HG02884 (cell line): ENCODE data around the gene ZC2HC1B.

Experiments used
- ATAC-seq: cut with Tn5 transposase; IDR thresholded peaks from one replicate; pipeline ENCODE4 v1.9.1; 2021; ENCODE audit warnings: mild to moderate bottlenecking, moderate library complexity; ENCODE audit not compliant: unreplicated experiment

ZC2HC1B gene

GRCh38 chr6:143959927-143960326 is 95.7 kb downstream of the ZC2HC1B start:
- ATAC-seq = no peak

GRCh38 chr6:143961066-143961465 is 96.8 kb downstream of the ZC2HC1B start:
- no peak for ATAC-seq

- ATAC-seq = no peak
Measured at GRCh38 chr6:143961886-143962878, 97.9 kb downstream of the ZC2HC1B start.

GRCh38 chr6:143963158-143963919 is 99.1 kb downstream of the ZC2HC1B start:
- ATAC-seq = no peak

- no peak for ATAC-seq
Measured at GRCh38 chr6:143964674-143965081, 100.4 kb downstream of the ZC2HC1B start.

- no peak for ATAC-seq
Measured at GRCh38 chr6:143965503-143966171, 101.4 kb downstream of the ZC2HC1B start.

- ATAC-seq = no peak
Measured at GRCh38 chr6:143966312-143966711, 102.0 kb downstream of the ZC2HC1B start.

- ATAC-seq = no peak
Measured at GRCh38 chr6:143967706-143968376, 103.6 kb downstream of the ZC2HC1B start.

GRCh38 chr6:143969077-143969476 is 104.8 kb downstream of the ZC2HC1B start:
- no peak for ATAC-seq

GRCh38 chr6:143970456-143971218 is 106.4 kb downstream of the ZC2HC1B start:
- no peak for ATAC-seq

GRCh38 chr6:143971482-143972205 is 107.4 kb downstream of the ZC2HC1B start:
- ATAC-seq = no peak

- ATAC-seq = no peak
Measured at GRCh38 chr6:143973097-143973966, 109.1 kb downstream of the ZC2HC1B start.

GRCh38 chr6:143974089-143974488 is 109.8 kb downstream of the ZC2HC1B start:
- no peak for ATAC-seq

- ATAC-seq = no peak
Measured at GRCh38 chr6:143976806-143977349, 112.6 kb downstream of the ZC2HC1B start.

GRCh38 chr6:143980921-143981320 is 116.6 kb downstream of the ZC2HC1B start:
- ATAC-seq = no peak

- ATAC-seq = no peak
Measured at GRCh38 chr6:143982968-143983367, 118.7 kb downstream of the ZC2HC1B start.

GRCh38 chr6:143984666-143985065 is 120.4 kb downstream of the ZC2HC1B start:
- ATAC-seq = no peak

- ATAC-seq = no peak
Measured at GRCh38 chr6:143986463-143987065, 122.3 kb downstream of the ZC2HC1B start.
